ENCODE measurements around the gene STRADA. TPM values are rescaled to one million over a fixed set of nuclear protein-coding genes. Genes with fewer than 3 reads are reported as not detected.
A peak's percentile ranks its signal among the peaks of the same experiment; 100 is the strongest.

Gene STRADA
- polyA plus RNA-seq, 6 donors from 2014 or later: 21.1 to 33.2 (median 26.3) TPM

DNA sequence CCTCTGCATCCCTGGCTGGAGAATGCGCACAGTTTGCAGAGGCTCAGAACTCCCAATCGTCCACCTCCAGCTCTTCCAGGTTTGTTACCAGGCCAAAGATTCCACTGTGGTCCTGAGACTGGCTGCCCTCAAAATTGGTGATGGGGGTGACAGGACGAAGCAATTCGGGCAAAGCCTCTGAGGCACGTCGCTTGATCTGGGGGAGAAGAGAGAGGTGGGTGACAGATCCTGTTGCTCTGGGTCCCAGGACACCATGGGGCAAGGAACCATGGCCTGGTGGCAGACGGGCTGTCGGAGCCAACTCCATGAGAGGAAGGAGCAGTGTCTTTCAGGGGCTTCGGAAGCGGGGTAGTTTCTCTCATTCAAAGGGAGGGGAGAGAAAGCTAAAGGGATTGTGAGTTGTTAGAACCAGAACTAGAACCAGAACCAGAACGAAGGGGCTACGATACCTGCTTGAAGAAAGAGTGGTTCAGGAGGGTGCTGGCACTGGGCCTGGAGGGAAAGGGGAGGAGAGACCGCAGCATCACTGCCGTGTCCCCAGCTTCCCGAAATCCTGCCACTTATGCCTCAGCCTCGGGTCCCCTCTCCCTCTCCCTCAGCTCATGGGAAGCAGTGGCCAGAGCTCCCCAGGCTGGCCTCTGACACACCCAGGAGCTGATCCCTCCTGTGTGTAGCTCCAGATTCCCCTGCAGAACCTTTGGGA, 37.9 kb downstream of the STRADA start:
- peaks cover 0 to 8% of the 10 kb centered on the region in 2 donors for H3K36me3 Mint-ChIP-seq
- ATAC-seq (ENCODE audit: low read depth in 2 of 2) (no peak), DNase-seq (no peak)
- no peaks in the 10 kb centered on the region for H3K9me3 Mint-ChIP-seq
- peaks cover 42 to 67% (median 63%) of the 10 kb centered on the region in 3 donors for H3K4me1 Mint-ChIP-seq
- H3K27ac Mint-ChIP-seq: peak overlapping the region in 3 of 6 donors; percentile 77 to 99 (median 86)
- peak overlapping the region in 7 of 8 donors; percentile 30 to 91 (median 67) for H3K4me3 Mint-ChIP-seq
- no peaks in the 10 kb centered on the region for H3K27me3 Mint-ChIP-seq

DNA sequence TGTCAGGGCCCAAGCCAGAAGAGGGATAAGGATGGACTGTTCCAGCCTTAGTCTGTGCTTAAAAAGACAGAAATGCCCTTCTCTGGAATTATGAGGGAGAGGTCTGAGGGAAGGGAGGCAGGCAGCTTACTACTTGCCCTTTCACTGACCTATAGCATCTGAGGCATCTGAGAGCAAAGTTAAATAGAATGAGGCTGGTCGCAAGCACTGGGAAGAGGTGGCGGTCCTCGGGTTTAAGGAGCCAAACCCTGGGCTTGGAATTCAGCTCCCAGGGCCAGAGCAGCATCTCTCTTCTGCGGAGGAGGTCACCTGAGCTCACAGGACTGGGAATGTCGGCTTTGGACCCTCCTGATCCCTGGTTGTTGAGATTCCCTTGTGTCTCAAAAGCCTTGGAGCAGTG, 38.6 kb downstream of the STRADA start:
- ATAC-seq (ENCODE audit: low read depth in 2 of 2) (no peak), DNase-seq (no peak)
- Mint-ChIP-seq H3K36me3 (peaks cover 0 to 11% of the 10 kb centered on the region in 2 donors), H3K9me3 (peaks cover 0 to under 1% (median 0%) of the 10 kb centered on the region in 7 donors), H3K4me3 (peak overlapping the region; percentile 91 to 97 (median 94)), H3K27ac (peak overlapping the region in 4 of 6 donors; percentile 84 to 99 (median 92)), H3K4me1 (peaks cover 43 to 63% (median 60%) of the 10 kb centered on the region in 3 donors), H3K27me3 (no peaks in the 10 kb centered on the region)

DNA sequence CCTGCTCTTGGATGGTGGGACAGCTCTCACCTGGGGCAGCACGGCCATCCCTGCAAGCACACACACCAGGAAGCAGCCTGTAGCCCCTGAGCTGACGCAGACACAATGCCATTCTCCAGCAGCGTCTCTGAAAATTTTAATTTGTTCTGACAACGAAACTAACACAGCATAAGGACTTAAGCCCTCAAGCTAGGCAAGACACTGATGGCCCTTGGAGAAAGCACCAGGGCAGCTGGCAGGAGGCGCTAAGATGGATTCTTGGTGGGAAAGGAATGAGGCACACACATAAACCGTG, 38.9 kb downstream of the STRADA start:
- H3K9me3 Mint-ChIP-seq: peaks cover 0 to 2% (median 0%) of the 10 kb centered on the region in 7 donors
- ATAC-seq (ENCODE audit: low read depth in 2 of 2) (no peak), DNase-seq (no peak)
- no peaks in the 10 kb centered on the region for H3K27me3 Mint-ChIP-seq
- H3K36me3 Mint-ChIP-seq: peaks cover 0 to 15% of the 10 kb centered on the region in 2 donors
- peak overlapping the region in 5 of 6 donors; percentile 84 to 99 (median 98) for H3K27ac Mint-ChIP-seq
- peak overlapping the region; percentile 91 to 97 (median 94) for H3K4me3 Mint-ChIP-seq
- peaks cover 46 to 67% (median 59%) of the 10 kb centered on the region in 3 donors for H3K4me1 Mint-ChIP-seq

DNA sequence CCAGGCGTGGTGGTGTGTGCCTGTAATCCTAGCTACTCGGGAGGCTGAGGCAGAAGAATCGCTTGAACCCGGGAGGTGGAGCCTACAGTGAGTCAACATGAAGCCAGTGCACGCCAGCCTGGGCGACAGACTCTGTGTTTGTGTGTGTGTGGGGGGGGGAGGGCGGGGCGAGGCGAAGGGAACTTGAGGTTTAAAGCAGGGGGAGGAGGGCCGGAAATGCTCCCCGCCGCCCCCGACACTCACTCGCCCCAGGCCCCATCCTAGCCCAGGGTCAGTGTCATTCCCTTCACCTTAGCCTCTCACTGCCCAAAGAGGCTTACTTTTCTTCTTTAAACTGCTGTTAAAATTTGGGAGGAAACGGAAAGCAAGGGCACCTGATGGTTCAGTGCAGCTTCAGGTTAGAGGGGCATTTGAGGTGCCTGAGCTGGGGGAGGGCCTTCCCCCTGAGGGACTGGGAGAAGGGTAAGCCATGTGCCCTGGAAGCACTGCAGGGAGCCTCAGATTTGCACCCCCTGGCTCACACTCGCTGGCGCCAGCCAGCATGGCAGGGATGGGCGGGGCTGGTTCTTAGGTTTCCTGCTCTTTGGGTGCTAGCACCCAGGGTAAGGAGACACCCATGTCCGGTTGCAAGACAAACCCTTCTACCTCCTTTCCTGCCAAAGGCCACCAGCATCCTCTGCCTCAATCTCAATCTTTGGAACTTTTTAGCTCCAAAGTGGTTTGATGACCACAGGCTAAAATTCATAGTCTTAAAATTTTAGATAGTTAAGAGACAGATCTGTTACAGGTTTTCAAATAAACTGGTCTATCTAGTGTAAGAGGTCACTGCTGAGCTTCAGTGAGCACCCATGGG, 39.5 kb downstream of the STRADA start:
- Mint-ChIP-seq H3K9me3 (peaks cover 0 to 2% (median 0%) of the 10 kb centered on the region in 7 donors), H3K27me3 (no peaks in the 10 kb centered on the region), H3K4me1 (peaks cover 52 to 69% (median 59%) of the 10 kb centered on the region in 3 donors), H3K27ac (peak overlapping the region; percentile 93 to 99 (median 98)), H3K36me3 (peaks cover 0 to 16% of the 10 kb centered on the region in 2 donors), H3K4me3 (peak overlapping the region; percentile 91 to 97 (median 94))
- DNase-seq: peak; percentile 55
- ATAC-seq (ENCODE audit: low read depth in 2 of 2): peak; percentile 2 to 4

DNA sequence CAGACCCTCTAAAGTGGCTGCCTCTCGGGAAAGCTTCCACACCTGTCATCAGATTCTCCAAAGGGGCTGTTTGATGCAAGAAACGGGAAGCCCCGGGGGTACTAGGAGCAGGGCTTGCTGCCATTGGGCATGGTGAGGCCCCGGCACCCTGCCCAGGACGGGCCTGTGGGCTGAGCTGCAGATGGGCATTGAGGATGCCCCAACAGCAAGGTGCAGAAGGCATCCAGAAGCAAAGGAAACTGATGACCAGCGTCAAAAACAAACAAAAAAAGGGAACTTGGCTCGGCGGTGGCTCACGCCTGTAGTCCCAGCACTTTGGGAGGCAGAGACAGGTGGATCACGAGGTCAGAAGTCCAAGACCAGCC, 40.2 kb downstream of the STRADA start:
- DNase-seq (peak; percentile 51), ATAC-seq (ENCODE audit: low read depth in 2 of 2) (no peak)
- Mint-ChIP-seq H3K4me3 (peak overlapping the region; percentile 91 to 97 (median 94)), H3K27ac (peak overlapping the region; percentile 93 to 99 (median 98)), H3K27me3 (no peaks in the 10 kb centered on the region), H3K36me3 (peaks cover 0 to 16% of the 10 kb centered on the region in 2 donors), H3K9me3 (peaks cover 0 to 2% (median 0%) of the 10 kb centered on the region in 7 donors), H3K4me1 (peaks cover 58 to 69% (median 59%) of the 10 kb centered on the region in 3 donors)

DNA sequence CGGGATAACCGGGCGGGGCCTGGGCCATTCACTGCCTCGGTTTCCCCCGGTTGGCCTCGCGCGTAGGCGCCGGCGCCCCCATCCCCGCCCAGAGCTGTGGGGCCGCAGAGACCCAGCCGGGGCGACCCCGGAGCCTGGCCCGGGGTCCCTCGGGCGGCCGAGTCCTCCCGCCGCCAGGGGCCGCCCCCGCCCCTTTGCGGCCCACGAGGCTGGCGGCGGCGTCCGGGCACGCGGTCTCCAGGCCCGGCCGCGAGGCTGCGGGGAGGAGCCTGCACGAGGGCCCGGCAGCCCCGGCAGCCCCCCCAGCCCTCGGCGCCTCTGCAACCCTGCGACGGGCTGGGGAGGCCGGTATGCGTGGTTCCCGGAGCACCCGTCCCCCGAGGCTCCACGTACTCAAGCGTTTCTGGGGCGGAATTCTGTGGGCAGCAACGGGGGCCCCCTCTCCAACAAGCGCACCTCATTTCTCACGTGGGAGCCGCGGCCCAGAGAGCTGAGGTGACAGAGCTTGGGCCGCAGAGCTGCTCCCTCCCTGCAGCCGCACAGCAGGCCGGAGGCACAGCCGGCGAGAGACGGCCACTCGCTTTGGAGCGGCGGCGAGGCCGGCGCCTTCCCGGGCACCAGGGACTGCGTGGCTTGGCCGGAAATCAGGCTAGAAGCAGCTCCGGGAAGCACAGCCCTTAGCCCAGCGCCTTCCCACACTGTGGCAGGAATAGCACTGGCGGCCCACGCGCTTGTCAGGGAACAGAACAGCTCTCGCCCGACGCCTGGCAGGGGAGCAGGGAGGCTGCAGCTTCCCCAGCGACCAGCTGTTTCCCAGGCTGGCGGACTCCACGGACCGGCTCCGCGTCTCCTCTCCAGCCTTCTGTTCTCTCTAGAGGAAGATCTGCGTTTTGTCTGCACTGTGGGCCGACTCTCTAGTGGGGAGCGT, 40.8 kb downstream of the STRADA start:
- Mint-ChIP-seq H3K9me3 (peaks cover 0 to 2% (median 0%) of the 10 kb centered on the region in 7 donors), H3K4me3 (peak overlapping the region; percentile 91 to 97 (median 94)), H3K36me3 (peaks cover 0 to 16% of the 10 kb centered on the region in 2 donors), H3K27me3 (no peaks in the 10 kb centered on the region), H3K4me1 (peaks cover 57 to 69% (median 59%) of the 10 kb centered on the region in 3 donors), H3K27ac (peak overlapping the region; percentile 93 to 99 (median 98))
- DNase-seq (peak; percentile 70), ATAC-seq (ENCODE audit: low read depth in 2 of 2) (peak; percentile 7 to 11)

DNA sequence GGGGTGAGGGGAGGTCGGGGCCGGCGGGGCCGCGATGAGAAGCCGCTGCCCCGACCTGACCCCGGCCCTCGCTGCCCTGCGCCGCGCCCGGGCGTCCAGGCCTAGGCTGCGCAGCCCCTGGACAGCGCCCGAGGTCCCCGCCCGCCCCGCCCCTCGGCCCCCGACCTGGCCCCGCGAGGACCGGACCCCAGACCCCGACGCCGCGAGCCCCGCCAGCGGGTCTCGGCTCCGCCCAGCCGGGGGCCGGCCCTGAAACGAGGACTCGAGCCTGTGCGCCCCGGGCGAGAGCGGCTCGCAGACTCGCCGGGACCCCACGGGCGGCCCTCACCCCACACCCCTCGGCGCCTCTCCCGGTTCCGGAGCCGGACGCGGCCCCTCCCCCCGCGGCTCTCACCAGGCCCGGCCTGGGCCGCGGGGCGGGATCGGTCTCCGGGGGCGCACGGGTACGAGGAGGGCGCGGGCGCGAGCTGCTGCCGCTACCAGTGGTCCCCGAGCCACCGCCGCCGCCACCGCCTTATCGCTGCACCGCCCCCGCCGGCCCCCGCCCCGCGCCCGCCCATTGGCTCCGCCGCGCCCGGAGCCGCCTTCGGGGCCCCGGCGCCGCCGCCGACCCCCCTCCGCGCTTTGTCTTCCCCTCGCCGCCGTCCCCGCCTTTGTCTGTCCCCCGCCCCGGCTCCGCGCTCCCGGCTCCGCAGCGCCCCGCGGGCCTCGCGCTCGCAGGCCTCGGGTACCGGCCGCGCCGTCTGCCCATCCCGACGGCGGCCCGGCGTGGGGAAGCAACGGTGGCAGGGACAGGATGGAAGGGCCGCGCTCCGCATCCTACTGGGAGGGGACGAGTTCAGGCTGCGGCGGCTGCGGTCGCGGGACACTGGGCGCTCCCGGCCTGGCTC, 41.7 kb downstream of the STRADA start, which contains the start of gene LIMD2:
Gene LIMD2, minus strand, starts transcription at position 488 of the 890 bp plus-strand sequence. CDS start 827 bp downstream, outside the sequence.
- DNase-seq (peak; percentile 82), ATAC-seq (ENCODE audit: low read depth in 2 of 2) (peak; percentile 22 to 26)
- peaks cover 0 to 16% of the 10 kb centered on the region in 2 donors for H3K36me3 Mint-ChIP-seq
- H3K4me3 Mint-ChIP-seq: peak within 1 kb of the TSS; percentile 91 to 99 (median 98)
- H3K27ac Mint-ChIP-seq: peak within 1 kb of the TSS; percentile 91 to 99 (median 98)
- no peaks in the 10 kb centered on the region for H3K27me3 Mint-ChIP-seq
- H3K4me1 Mint-ChIP-seq: peaks cover 58 to 69% (median 59%) of the 10 kb centered on the region in 3 donors
- H3K9me3 Mint-ChIP-seq: peaks cover 0 to 2% (median 0%) of the 10 kb centered on the region in 7 donors

DNA sequence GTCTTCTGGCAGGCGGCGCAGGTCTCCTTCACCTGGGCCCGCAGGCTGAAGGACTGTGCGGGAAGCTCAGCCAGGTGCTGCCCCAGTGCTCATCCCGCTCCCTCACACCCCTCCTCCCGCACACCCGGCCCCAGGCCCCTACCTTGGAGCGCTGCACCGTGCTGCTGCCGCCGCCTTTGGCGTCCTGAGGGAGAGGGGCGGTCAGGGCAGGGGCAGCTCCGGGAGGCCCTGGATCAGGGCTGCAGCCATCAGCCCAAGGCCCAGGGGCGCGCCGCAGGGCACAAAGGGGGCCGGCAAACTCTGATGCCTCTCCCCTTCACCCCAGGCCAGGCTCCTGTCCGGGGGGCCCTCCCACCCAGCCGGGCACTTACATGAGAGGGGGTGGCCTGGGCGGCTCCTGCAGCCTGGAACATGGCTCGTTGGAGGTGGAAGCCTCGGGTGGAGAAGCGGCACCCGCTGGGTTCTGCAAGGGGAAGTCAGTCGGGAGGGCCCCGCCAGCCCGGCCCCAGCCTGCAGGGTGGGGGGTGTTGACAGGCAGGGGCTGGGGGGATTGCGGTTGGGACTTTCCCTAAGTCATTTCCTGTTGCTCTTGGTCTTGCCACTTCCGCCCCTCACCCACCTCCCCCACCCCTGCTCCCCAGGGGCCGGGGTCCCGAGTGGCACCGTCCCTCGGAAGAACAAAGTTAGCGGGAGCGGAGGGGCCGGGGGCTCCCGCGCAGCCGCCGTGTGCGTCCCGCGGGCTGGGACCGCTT, 42.5 kb downstream of the STRADA start:
- Mint-ChIP-seq H3K36me3 (peaks cover 0 to 16% of the 10 kb centered on the region in 2 donors), H3K4me1 (peaks cover 64 to 73% (median 66%) of the 10 kb centered on the region in 3 donors), H3K27me3 (no peaks in the 10 kb centered on the region), H3K27ac (peak overlapping the region; percentile 91 to 99 (median 96)), H3K4me3 (peak overlapping the region; percentile 91 to 99 (median 98)), H3K9me3 (peaks cover 0 to 2% (median 0%) of the 10 kb centered on the region in 7 donors)
- DNase-seq (peak; percentile 97), ATAC-seq (ENCODE audit: low read depth in 2 of 2) (peak; percentile 48 to 51)

DNA sequence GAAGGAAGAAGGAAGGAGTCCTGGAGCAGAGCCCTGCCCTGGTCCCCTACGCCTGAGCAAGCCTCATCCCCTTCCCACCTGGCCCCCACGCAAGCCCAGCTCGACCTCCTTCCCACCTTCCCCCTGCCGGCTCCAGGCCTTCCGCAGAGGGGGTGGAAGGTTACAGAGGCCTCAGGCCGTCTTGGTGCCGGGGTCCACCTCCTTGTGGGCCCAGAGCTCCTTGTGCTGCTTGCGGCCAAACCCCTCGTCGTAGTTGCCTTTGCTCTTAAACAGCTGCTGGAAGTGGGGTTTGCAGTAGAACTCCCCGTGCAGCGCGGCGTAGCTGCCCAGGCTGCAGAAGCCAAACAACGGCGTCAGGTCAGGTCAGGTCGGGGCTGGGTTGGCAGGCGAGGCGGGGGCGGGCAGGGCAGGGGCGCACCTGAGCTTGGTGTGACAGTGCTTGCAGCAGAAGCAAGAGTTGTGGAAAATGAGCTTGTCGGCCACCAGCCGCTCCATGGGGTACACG, 43.2 kb downstream of the STRADA start:
- H3K4me3 Mint-ChIP-seq: peak overlapping the region; percentile 91 to 99 (median 98)
- peaks cover 60 to 71% (median 62%) of the 10 kb centered on the region in 3 donors for H3K4me1 Mint-ChIP-seq
- H3K9me3 Mint-ChIP-seq: peaks cover 0 to 2% (median 0%) of the 10 kb centered on the region in 7 donors
- ATAC-seq (ENCODE audit: low read depth in 2 of 2) (no peak), DNase-seq (no peak)
- no peaks in the 10 kb centered on the region for H3K27me3 Mint-ChIP-seq
- peaks cover 0 to 10% of the 10 kb centered on the region in 2 donors for H3K36me3 Mint-ChIP-seq
- peak overlapping the region; percentile 74 to 99 (median 98) for H3K27ac Mint-ChIP-seq

DNA sequence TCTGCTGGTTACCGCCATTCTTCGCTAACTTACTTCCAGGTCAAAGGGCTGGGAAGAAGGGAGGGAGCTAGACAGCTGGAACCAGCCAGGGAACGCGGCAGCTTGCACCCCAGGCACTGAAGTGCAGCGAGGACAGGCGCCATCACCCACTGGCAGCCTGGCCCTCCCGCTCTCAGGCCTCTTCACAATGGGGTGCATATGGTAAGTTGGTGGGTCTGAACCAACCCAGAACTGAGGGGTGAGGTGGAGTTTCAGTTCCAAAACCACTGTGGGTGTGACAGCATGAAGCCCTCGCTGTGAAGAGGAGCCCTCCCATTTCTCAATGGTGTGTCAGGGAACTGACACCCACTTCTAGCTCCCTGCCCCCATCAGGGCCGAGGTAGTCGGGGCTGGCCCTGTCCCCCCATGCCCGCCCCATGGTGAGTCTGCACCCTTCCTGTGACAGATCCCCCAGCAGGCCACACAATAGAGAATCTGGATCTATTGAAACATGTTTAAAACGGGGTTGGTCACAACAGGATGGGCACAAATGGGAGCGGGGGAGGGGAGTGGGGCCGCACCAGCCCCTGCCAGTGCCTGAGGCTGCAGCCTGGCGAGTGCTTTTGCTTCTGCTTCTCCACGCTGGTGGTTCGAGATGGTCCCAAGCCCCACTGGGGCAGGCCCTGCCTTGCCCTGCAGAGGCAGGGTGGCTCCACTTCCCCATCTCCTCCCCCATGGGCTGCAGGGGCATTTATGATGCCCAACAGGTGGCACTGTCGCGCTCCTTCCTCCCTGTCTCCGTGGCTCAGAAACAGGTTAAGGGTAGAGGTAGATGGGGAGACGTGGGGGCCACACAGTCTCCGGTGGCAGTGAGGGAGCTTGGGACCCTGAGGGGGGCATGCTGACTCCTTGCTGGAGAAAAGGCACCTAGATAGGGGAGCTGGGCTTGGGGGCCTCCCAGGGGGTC, 44.0 kb downstream of the STRADA start:
- peak; percentile 94 for DNase-seq
- H3K9me3 Mint-ChIP-seq: peaks cover 0 to 2% (median 0%) of the 10 kb centered on the region in 7 donors
- H3K36me3 Mint-ChIP-seq: peaks cover 0 to 9% of the 10 kb centered on the region in 2 donors
- ATAC-seq (ENCODE audit: low read depth in 2 of 2): peak; percentile 62
- peaks cover 58 to 71% (median 60%) of the 10 kb centered on the region in 3 donors for H3K4me1 Mint-ChIP-seq
- peak overlapping the region; percentile 97 to 99 (median 98) for H3K27ac Mint-ChIP-seq
- peak overlapping the region; percentile 91 to 99 (median 98) for H3K4me3 Mint-ChIP-seq
- no peaks in the 10 kb centered on the region for H3K27me3 Mint-ChIP-seq

Measured in naive B cell (primary cell).